Measurements from ENCODE around the gene RNF144A.

GRCh38 chr2:6977786-6978185 is 60.6 kb downstream of the RNF144A start:
- TF ChIP-seq POLR2A (IDR thresholded peaks at IDR 0.05) (no peak), CTCF (IDR thresholded peaks at IDR 0.05) (no peak)

All from testis (tissue), 2 donors.